HL-60 (cell line): Measurements from ENCODE around the gene CHN1.

Experiments
- DNase-seq, 2 experiments: peaks; one replicate each; pipeline ENCODE4 v3.0.0-alpha.2; 2010 to 2020; ENCODE audit warnings: low read depth in 1 of 2, low spot score in 1 of 2
- H3K27ac ChIP-seq: fragments of 250-450 bp; sonication (Bioruptor Pico); replicated peaks from 2 replicates; pipeline ENCODE4 v1.5.1; 2020; ENCODE audit warnings: mild to moderate bottlenecking, moderate library complexity
- H3K27me3 ChIP-seq: fragments of 250-450 bp; sonication (Bioruptor Pico); 2 replicates; pipeline ENCODE4 v1.5.1; 2021; ENCODE audit warnings: mild to moderate bottlenecking, moderate library complexity; ENCODE audit not compliant: insufficient read depth, poor library complexity, severe bottlenecking
- H3K4me3 ChIP-seq: replicated peaks from 2 replicates; pipeline ENCODE4 v1.5.1; 2011; ENCODE audit warnings: mild to moderate bottlenecking, control low read depth, low read length; ENCODE audit not compliant: insufficient read depth
- CTCF ChIP-seq: IDR thresholded peaks from one replicate; pipeline ENCODE4 v1.5.1; 2011; ENCODE audit warnings: low read length, control low read depth, inconsistent platforms; ENCODE audit not compliant: insufficient read depth
- GABPA ChIP-seq: IDR thresholded peaks from 2 replicates; pipeline ENCODE4 v1.6.1; 2012; ENCODE audit warnings: low read depth
- POLR2AphosphoS5 ChIP-seq: IDR thresholded peaks from 2 replicates; pipeline ENCODE4 v1.6.1; 2012; ENCODE audit warnings: low read depth
- REST ChIP-seq: IDR thresholded peaks from 2 replicates; pipeline ENCODE4 v1.6.1; 2012; ENCODE audit warnings: low read depth; ENCODE audit not compliant: insufficient replicate concordance
- SPI1 ChIP-seq: IDR thresholded peaks from 2 replicates; pipeline ENCODE4 v1.6.1; 2012; ENCODE audit warnings: low read depth, mild to moderate bottlenecking, borderline replicate concordance

Gene CHN1

GRCh38 chr2:174826051-174826450, 179.1 kb downstream of the CHN1 start:
- DNase-seq: no peak
- H3K27me3 ChIP-seq: peaks cover 4% of the 10 kb centered on the region
- H3K4me3 ChIP-seq: no peak overlapping the region
- TF ChIP-seq CTCF: no peak
- no peak for TF ChIP-seq POLR2AphosphoS5
- no peak for TF ChIP-seq REST
- TF ChIP-seq SPI1: no peak
- TF ChIP-seq GABPA: no peak
- H3K27ac ChIP-seq: no peak overlapping the region

GRCh38 chr2:174824068-174824467, 181.1 kb downstream of the CHN1 start:
- H3K27me3 ChIP-seq: peaks cover 4% of the 10 kb centered on the region
- H3K4me3 ChIP-seq: no peak overlapping the region
- H3K27ac ChIP-seq: no peak overlapping the region
- TF ChIP-seq GABPA (no peak), POLR2AphosphoS5 (no peak), REST (no peak), SPI1 (no peak), CTCF (no peak)
- no peak for DNase-seq

- no peak for TF ChIP-seq REST
- TF ChIP-seq CTCF: no peak
- TF ChIP-seq POLR2AphosphoS5: no peak
- TF ChIP-seq SPI1: no peak
- no peak for TF ChIP-seq GABPA
- DNase-seq: no peak
- Histone ChIP-seq H3K27me3 (peaks cover 7% of the 10 kb centered on the region), H3K27ac (no peak overlapping the region), H3K4me3 (no peak overlapping the region)
These were observed 183.6 kb downstream of the CHN1 start for GRCh38 chr2:174821628-174822027.
